ENCODE results near the gene RPS6KC1.

RPS6KC1 gene

DNA sequence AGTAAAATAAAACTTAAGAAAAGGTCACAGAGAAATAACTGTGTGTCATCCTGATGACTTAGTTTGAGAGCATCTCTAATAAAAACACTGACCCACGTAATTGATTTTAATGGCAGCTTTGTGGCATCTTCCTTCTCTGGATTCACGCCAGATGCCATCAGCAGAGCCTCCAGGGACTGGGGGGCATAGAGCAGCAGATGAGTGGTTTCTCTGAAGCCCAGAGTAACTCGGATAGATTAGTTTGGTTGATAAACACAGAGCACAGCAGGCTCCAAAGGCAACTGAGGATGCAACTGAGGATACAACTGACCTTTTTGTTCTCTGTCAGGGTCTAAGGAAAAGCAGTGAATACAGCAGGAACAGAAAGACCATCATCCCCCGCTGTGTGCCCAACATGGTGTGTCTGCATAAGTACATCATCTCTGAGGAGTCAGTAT is 180.8 kb downstream of the RPS6KC1 start:
- DNase-seq (ENCODE audit: low read depth) = no peak

- no peak for DNase-seq (ENCODE audit: low read depth)
These were observed 191.8 kb downstream of the RPS6KC1 start for GRCh38 chr1:213242883-213243282.

DNA sequence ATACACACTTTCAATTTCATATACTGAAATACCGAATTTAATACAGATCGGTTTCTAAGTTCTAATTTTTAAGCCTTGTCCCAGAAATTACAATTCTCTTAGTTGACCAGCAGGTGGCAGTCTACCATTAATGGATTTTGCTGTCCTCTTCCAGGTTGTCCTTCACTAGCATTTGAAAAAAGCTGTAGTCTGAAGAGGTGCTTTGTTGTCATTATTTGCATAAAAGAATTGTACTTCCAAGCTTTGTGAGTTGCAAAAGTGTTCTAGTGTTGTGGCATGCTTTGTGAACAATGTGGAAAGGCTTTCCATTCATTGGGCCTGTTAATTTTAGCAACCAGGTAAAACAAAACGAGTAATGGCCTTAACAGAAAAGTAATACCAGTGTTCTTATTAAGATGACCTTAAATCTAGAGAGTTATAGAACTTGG is 193.6 kb downstream of the RPS6KC1 start:
- DNase-seq (ENCODE audit: low read depth) = no peak

DNA sequence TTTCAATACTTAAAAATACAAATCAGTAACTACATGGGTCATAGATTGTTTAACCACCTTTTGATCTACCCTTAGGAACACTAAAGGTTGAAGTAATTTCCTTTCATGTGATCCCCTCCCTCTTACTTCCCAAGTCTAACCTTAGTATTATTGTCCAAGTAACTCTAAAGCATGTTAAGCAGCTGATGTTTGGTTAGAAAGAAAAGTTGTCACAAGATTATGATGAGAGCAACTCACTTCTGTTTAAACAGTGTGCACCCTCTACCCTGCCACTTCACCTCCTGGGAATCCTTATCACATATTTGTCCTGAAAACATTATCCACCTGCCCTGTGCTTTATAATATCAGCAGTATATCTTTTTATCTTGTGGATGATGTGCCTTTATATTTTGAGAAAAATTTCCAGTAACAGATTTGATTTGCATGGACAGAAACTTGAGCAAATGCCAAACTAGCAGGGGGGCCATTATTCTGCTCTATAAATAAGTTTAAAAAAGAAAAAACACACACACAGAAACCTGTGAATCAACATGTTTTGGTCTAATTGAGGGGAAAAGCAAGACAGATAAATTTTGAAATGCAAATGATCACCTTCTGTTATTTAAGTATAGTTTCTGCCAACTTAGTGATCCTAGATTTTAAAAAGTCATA is 194.3 kb downstream of the RPS6KC1 start:
- DNase-seq (ENCODE audit: low read depth) = no peak

DNA sequence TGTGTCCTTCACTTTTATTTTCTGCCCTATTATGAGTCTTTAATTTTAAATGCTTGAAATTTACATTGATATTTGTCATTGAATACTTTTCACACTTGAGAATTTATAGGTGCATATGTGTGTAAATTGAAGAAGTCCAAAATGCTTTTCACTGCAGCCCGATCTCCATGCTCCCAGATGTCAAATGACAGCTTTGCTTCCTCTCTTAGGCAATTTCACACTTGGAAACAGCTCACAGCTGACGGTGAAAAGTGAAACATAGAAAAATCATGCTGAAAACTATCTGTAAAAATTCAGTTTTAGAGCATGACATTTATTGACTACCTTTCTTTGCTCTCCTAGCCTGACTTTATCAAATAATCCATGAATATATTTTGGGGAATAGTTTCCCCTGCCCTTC is 196.0 kb downstream of the RPS6KC1 start:
- no peak for DNase-seq (ENCODE audit: low read depth)

DNA sequence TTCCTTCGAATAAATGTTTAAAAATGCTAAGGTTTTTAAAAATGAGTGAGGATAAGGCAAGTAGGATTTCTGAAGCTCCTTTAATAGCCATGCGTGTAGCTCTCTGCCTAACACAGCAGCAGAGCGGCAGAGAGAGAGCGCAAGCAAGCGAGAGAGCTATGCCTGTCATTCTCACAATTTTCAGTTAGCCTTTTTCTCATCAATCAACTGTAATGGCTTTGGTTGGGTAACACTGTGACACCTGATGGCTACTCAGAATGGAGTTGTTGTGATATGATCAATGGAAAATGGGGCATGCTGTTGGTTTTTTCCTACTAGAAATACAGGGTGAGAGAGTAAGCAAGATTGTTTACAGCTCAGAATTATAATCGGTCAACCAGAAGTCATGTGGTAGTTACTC is 198.4 kb downstream of the RPS6KC1 start:
- DNase-seq (ENCODE audit: low read depth) = no peak

- DNase-seq (ENCODE audit: low read depth) = no peak
These were observed 199.0 kb downstream of the RPS6KC1 start for GRCh38 chr1:213250041-213250440.

GRCh38 chr1:213250446-213250845 is 199.4 kb downstream of the RPS6KC1 start:
- no peak for DNase-seq (ENCODE audit: low read depth)

DNA sequence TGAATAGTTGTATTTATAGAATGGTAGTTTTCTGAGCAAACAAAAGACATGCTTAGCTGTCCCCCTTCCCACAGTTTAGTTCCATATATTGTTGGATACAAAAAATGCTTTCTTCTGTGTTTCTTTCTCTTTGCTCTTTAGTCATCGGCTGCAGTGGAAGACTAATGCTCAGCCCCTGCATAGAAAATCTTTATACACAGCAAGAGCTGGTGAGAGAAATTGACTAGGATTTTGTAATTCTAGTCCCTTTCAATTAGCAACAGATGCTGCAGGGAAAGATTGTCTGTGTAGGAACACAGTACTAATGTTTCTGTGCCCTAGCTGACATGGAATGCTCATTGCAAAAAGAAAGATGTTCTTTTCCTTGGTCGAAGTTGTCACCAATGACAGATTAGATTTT is 200.9 kb downstream of the RPS6KC1 start:
- no peak for DNase-seq (ENCODE audit: low read depth)

DNA sequence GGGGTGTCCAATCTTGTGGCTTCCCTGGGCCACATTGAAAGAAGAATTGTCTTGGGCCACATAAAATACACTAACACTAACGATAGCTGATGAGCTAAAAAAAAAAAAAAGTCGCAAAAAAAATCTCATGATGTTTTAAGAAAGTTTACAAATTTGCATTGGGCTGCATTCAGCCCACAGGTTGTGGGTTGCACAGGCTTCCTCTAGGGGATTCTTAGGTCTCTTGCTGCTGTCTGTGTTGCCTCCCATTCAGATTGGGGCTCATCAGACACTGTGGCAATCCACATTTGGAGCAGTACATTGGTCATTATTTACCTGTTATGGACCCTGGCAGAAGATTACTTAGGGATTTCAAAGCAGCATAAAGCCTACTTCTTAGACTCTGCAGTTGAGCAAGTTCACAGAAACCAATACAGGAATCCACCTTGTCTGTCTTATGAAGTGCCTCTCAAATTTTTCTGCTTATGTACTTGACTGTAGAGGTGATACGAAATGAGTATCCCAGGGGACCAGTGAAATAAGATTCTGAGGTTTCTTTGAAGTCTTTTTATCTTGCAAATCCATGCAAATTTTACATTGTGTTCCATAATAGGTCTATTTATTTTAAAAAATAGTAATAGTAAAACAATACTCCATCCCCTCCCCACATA is 205.5 kb downstream of the RPS6KC1 start:
- DNase-seq (ENCODE audit: low read depth) = no peak

- no peak for DNase-seq (ENCODE audit: low read depth)
These were observed 209.5 kb downstream of the RPS6KC1 start for GRCh38 chr1:213260311-213261075.

- DNase-seq (ENCODE audit: low read depth) = no peak
These were observed 213.5 kb downstream of the RPS6KC1 start for GRCh38 chr1:213264531-213264930.

DNA sequence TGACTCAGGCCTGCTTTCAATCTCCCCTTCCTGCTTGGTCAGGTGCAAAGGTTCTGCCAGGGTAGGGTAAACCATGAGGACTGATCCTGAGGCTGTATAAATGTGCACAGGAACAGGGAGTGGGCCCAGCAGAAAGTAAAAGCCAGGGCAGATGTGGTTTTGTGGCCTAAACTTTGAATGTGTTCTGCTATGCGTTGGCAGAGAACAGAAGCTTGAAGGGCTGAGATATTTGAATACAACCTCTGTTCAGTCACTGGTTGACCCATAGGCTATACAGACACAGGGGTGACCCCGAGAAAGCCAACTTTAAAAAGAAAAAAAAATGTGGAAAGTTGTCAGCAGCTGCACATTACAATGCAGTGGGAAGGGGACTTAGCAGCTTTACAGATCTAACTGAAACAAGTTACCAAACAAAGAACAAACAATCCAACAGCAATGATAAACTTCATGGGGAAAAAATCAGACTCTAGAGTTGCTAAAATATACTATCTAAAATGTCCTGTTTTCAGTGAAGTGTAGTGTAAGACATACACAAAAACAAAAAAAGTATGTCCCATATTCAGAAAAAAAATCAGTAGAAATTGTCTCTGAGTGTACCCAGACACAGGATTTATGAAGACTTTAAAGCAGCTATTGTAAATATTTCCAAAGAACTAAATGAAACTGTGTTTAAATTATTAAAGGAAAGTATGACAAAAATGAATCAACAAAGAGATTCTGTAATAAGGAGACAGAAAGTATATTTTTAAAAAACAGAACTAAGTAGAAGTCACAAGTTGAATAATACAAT is 216.1 kb downstream of the RPS6KC1 start:
- no peak for DNase-seq (ENCODE audit: low read depth)

- DNase-seq (ENCODE audit: low read depth) = no peak
These were observed 217.2 kb downstream of the RPS6KC1 start for GRCh38 chr1:213268221-213268620.

GRCh38 chr1:213269829-213270228 is 218.8 kb downstream of the RPS6KC1 start:
- no peak for DNase-seq (ENCODE audit: low read depth)

DNA sequence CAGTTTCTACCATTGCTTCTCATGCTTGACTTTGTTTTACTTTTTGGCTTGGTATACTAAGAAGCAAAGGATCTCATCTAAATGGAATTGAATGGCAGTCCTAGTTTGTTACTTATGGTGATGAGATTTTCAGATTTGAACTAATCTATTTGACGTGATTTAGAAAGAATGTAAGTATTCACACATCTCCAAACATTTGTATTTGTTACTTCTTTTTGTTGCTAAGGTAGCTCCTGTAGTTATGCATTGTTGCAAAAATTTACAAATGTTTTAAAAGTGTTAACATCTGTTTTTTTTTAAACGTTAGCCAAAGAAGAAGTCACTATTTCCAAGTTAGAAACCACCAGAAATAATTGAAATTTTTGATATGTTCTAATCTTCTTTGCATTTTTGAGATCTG is 222.5 kb downstream of the RPS6KC1 start:
- no peak for DNase-seq (ENCODE audit: low read depth)

DNA sequence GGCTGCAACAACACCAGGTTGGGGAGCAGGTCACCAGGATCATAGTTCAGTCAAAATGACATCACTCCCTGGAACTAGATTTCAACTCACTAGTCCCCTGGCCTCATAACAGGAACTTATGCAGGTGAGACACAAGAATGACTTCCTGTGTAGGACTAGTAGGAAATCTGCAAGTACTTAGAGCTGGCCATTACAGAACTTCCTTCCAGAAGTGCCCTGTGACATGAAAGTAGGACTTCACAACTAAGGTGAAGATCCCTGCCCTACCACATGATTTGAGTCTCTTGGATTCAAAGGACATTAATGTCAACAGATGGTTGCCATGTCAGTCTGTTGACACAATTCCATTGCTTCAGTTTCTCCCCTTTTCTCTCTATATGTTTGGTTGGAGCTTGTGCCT is 223.1 kb downstream of the RPS6KC1 start:
- no peak for DNase-seq (ENCODE audit: low read depth)

- DNase-seq (ENCODE audit: low read depth) = no peak
These were observed 224.3 kb downstream of the RPS6KC1 start for GRCh38 chr1:213275293-213275692.

DNA sequence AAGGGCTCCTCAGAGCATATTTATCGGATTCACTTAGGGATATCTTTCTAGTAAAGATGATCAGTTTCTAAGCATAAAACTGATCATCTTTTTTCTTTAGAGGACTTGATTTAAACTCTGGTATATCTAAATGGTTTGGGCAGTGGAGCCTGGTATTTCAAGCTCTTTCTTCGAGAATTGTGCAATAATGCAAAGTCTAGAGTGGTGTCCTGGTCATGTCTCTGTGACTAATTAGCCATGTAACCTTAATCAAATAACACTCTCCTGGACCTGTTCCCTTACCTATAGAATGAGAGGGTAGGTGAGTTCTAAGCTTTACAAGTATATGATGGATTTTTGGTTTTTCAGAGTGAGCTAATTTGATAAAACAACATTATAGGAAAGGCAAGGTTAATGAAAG is 225.2 kb downstream of the RPS6KC1 start:
- DNase-seq (ENCODE audit: low read depth) = no peak

DNA sequence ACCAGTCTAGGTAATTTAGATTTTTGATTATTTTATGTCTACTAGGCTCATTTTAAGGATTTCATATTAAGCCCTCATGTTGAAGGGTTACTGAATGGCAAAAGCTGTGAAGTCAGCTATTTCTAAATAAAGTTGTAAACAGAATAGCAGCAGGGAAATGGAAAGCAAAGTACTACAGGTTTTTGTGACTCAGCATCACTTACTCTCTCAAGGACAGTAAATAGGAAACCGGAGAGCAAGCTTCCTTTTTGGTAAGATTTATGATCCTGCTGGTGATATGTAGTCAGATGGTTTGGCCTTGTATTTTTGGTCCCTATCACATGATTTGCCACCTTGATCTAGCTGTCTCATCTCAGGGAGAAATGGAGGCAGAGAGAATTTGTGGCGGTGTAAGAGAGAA is 226.0 kb downstream of the RPS6KC1 start:
- no peak for DNase-seq (ENCODE audit: low read depth)

- no peak for DNase-seq (ENCODE audit: low read depth)
These were observed 228.4 kb downstream of the RPS6KC1 start for GRCh38 chr1:213279410-213279809.

GRCh38 chr1:213281640-213282301 is 230.7 kb downstream of the RPS6KC1 start:
- DNase-seq (ENCODE audit: low read depth) = no peak

Measured in activated T-helper 9 cell treated with anti-CD3 and anti-CD28 coated beads, Interleukin-2, amount 50 U/mL, for 16 hours (primary cell).